Prostate gland (tissue), 2 donors: ENCODE measurements around the gene FAM168A. TPM values are rescaled to one million over a fixed set of nuclear protein-coding genes. Genes with fewer than 3 reads are reported as not detected.

Experiments used
- DNase-seq: peaks from one replicate; pipeline ENCODE4 v3.0.0-alpha.2; 2019; ENCODE audit warnings: low spot score
- H3K27ac ChIP-seq, 2 donors: fragments of 200-600 bp; sonication (generic); 2 replicates each; pipeline ENCODE4 v1.5.1; 2017 to 2019
- H3K27me3 ChIP-seq: fragments of 200-600 bp; sonication (generic); replicated peaks from 2 replicates; pipeline ENCODE4 v1.5.1; 2019; ENCODE audit not compliant: insufficient read depth
- H3K36me3 ChIP-seq, 2 donors: fragments of 200-600 bp; sonication (generic); 1 replicate in 1 of 2; 2 replicates in 1 of 2; pipeline versions ENCODE4 v1.5.1 to v1.8.1; 2017 to 2019
- H3K4me1 ChIP-seq: fragments of 200-600 bp; sonication (generic); replicated peaks from 2 replicates; pipeline ENCODE4 v1.5.1; 2019
- H3K4me3 ChIP-seq, 2 donors: fragments of 200-600 bp; sonication (generic); 2 replicates each; pipeline ENCODE4 v1.5.1; 2017 to 2019
- H3K9me3 ChIP-seq: fragments of 200-600 bp; sonication (generic); 2 replicates; pipeline ENCODE4 v1.5.1; 2017
- POLR2A ChIP-seq: fragments of 450-650 bp; IDR thresholded peaks from one replicate; pipeline ENCODE4 v1.6.1; 2016; ENCODE audit warnings: antibody characterized with exemption, mild to moderate bottlenecking
- POLR2AphosphoS5 ChIP-seq: sonication (generic); formaldehyde crosslinking; IDR thresholded peaks from one replicate; pipeline ENCODE4 v1.6.1; 2017; ENCODE audit warnings: antibody characterized with exemption
- WGBS: methylation state at CpG from one replicate; pipeline ENCODE4 v1.1.5; 2018; 5-methylcytosine and 5-hydroxymethylcytosine counted together
- intact Hi-C: fragments of 100-400 bp; cut with DNase I; formaldehyde crosslinking; loops from one replicate; pipeline ENCODE4 v1.14.2; 2022
- total RNA-seq, 2 donors: library from RNA; depleted of rRNA; stranded (reverse); fragments of >200 nt; gene quantifications; one replicate each; pipeline ENCODE4 v1.1.0, GENCODE V29; 2016
- TF ChIP-seq, protein P1 (sequence below), 4 experiments: fragments of 200-600 bp in 2 of 4; fragments of 450-650 bp in 2 of 4; sonication (generic) in 2 of 4; IDR thresholded peaks; 1 replicate in 3 of 4; 2 replicates in 1 of 4; pipeline ENCODE4 v1.5.1; 2016 to 2019; ENCODE audit warnings: antibody characterized with exemption in 4 of 4, mild to moderate bottlenecking in 2 of 4, moderate library complexity in 2 of 4

Gene FAM168A, protein sequence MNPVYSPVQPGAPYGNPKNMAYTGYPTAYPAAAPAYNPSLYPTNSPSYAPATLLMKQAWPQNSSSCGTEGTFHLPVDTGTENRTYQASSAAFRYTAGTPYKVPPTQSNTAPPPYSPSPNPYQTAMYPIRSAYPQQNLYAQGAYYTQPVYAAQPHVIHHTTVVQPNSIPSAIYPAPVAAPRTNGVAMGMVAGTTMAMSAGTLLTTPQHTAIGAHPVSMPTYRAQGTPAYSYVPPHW
- total RNA-seq, result 10 to 100 TPM; 27.3 to 38.3 TPM

DNA sequence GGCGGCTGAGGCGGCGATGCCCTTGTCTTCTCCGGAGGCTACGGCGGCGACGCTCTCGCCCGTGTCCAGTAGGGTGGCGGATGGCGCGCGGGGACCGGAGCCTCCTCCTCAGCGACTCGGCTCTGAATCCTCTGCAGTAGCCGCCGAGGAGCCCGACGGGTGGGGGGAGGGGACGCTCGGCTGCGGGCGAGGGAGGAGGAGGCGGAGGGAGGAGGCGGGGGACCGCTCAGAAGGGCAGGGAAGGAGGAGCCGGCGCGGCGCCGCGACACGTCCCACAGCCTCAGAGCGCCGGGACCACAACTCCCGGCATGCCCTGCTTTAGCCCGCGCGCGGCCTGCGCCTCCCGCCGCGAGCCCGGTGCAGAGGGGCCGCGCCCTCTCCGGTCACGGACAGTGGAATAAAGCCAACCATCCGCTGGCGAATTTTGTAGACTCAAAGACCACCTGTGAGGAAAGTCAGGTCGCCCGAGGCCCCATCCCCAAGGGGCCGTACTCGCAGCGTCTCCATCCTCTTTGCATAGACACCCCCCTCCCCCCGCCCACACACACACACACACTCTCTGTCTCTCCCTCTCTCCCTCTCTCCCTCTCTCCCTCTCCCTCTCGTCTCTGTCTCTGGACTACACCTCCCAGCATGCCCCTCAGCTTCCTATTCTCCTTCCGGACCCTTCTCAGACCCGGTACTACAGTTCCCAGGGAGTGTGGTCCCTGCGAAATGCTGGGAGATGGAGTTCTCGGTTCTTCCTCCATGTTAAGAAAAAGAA, at the start of gene FAM168A:
Gene FAM168A, minus strand, starts transcription at position 157 of the 763 bp plus-strand sequence. CDS start 129,638 bp downstream, outside the sequence.
- under 1% methylated on average over 55 of the region's 64 CpGs for WGBS
- TF ChIP-seq, protein P1, sequence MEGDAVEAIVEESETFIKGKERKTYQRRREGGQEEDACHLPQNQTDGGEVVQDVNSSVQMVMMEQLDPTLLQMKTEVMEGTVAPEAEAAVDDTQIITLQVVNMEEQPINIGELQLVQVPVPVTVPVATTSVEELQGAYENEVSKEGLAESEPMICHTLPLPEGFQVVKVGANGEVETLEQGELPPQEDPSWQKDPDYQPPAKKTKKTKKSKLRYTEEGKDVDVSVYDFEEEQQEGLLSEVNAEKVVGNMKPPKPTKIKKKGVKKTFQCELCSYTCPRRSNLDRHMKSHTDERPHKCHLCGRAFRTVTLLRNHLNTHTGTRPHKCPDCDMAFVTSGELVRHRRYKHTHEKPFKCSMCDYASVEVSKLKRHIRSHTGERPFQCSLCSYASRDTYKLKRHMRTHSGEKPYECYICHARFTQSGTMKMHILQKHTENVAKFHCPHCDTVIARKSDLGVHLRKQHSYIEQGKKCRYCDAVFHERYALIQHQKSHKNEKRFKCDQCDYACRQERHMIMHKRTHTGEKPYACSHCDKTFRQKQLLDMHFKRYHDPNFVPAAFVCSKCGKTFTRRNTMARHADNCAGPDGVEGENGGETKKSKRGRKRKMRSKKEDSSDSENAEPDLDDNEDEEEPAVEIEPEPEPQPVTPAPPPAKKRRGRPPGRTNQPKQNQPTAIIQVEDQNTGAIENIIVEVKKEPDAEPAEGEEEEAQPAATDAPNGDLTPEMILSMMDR (IDR thresholded peaks at IDR 0.05), result peak in 2 of 4 experiments; percentile 45 to 54
- TF ChIP-seq POLR2AphosphoS5, result peak; percentile 94
- TF ChIP-seq POLR2A, result peak; percentile 79
- intact Hi-C loops, result loop anchor here (5.0 kb wide), 2 partner anchors 131 to 196 kb away; no protein-coding TSS in a partner anchor

DNA sequence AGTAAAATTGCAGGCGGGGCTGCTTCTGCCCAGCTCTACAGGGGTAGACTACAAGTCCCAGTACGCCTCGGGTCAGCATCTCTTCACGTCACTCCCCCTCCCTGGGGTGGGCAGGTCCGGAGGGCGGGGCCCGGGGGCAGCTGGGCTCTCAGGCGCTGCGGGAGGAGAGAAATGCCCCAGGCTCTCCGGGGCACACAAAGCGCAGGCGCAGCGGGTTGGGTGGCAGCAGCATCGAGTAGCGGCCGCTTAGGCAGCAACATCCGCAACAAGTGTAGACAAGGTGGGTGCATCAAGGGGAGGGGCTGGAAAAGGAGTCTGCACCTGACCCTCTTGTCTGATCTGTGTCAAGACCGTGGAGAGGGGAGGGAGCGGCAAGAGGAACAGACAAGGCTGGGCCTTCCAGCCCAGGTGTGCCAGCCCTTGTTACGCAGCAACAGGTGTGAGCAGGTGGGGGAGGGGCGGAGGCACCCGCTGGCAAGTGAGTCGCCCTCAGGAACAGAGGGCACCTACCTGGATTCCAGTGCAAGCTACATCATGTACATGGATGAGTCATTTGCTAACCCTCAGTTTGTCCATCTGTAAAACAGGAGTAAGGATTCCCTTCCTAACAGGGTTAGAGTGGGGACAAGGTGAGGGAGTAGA, 49.7 kb upstream of the FAM168A start:
- no peaks in the 10 kb centered on the region for H3K4me1 ChIP-seq
- no peaks in the 10 kb centered on the region for H3K9me3 ChIP-seq
- no peaks in the 10 kb centered on the region for H3K36me3 ChIP-seq
- no peaks in the 10 kb centered on the region for H3K27me3 ChIP-seq
- TF ChIP-seq POLR2AphosphoS5 (peak; percentile 51), POLR2A (no peak)
- WGBS, result 10% methylated on average over 23 of the region's 23 CpGs
- H3K4me3 ChIP-seq, result peak overlapping the region; percentile 8 to 18
- intact Hi-C loops, result no loop called here
- no peak overlapping the region for H3K27ac ChIP-seq
- DNase-seq, result peak; percentile 74

More for the DNA sequence above, at the start of gene FAM168A:
- peaks cover 7% of the 10 kb centered on the region for H3K4me1 ChIP-seq
- DNase-seq, result peak; percentile 96
- H3K27me3 ChIP-seq, result no peaks in the 10 kb centered on the region
- peak within 1 kb of the TSS; percentile 88 to 96 for H3K4me3 ChIP-seq
- no peaks in the 10 kb centered on the region for H3K9me3 ChIP-seq
- H3K36me3 ChIP-seq, result no peaks in the 10 kb centered on the region
- peak within 1 kb of the TSS; percentile 86 for H3K27ac ChIP-seq

DNA sequence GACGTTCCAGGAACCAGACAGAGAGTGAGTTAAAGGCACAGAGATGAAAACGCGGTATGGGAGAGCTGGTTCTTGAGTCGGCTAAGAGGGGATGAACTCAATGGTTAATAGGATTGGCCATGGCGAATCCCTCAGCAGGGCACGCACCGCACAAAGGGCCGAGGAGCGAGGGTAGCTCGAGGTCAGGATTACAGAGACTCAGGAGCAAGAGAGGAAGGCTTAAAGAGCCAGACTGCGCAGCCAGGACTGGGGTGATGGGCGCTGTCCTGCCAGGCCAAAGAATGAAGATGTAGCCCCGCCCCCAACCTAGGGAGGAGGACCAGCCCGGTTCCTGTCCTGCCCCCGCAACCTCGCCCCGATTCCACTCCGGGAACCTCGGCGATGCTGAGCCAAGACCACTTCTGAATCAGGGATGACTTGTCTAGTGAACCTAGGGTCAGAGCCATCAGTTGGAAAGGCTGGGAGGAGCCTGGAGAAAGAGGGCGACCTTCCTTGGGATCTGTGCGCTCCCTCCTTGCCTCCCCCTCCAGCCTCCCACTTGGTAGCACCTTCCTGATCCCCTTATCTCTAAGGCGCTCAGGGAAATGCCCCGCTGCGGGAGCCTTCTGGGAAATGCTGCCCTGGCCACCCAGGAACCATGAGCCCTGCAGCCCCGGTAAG, 48.2 kb upstream of the FAM168A start, which contains the start of gene PLEKHB1:
Gene PLEKHB1, plus strand, starts transcription at position 610 of the 660 bp plus-strand sequence. Its CDS starts 28 bp downstream, at position 638.
- H3K27ac ChIP-seq, result no peak within 1 kb of the TSS
- no peak for TF ChIP-seq POLR2A
- DNase-seq, result no peak
- WGBS, result 66% methylated on average over 26 of the region's 26 CpGs
- no peaks in the 10 kb centered on the region for H3K9me3 ChIP-seq
- H3K27me3 ChIP-seq, result no peaks in the 10 kb centered on the region
- H3K36me3 ChIP-seq, result no peaks in the 10 kb centered on the region
- H3K4me1 ChIP-seq, result no peaks in the 10 kb centered on the region
- intact Hi-C loops, result no loop called here
- peak within 1 kb of the TSS; percentile 8 to 18 for H3K4me3 ChIP-seq

DNA sequence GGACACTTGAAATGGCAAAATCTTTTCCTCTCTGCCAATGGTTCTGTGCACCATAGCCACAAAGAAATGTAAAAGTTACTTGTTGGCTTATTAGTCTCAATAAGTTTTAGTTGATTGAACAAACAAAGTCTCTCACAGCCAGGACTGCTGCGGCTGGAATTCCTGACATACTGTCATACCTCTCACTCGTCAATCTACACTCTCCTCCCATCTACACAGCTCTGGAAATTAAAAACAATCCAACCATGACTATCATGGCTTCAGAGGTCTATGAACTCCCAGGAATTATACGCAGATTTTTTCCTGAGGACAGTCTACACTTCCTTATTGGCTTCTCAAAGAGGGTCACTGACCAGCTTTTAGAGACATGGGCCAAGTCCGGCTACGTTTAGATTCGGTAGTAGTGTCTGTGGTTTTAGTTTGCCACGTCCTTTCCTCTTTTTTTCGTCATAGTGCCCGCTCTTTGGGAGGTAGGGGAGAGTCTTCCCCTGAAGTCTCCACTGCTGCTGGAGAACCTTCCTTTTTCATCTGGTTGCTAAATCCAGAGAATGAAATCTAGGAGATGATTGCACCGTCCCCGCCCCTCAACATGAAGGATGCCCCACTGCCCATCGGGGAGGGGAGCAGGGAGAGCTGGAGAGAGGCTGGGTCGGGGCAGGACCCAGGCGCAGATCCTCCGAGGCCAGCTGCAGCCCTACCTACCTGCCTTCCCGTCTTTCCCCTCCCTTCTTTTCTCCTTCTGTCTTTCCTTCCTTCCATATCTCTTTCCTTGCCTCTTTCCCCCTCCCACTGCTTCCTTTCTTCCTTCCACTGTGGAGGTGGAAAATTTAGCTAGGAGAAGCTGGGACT, 47.4 kb upstream of the FAM168A start:
- Histone ChIP-seq H3K36me3 (no peaks in the 10 kb centered on the region), H3K4me3 (no peak overlapping the region), H3K4me1 (no peaks in the 10 kb centered on the region), H3K27me3 (no peaks in the 10 kb centered on the region), H3K9me3 (no peaks in the 10 kb centered on the region), H3K27ac (no peak overlapping the region)
- DNase-seq, result no peak
- WGBS, result 55% methylated on average over 16 of the region's 16 CpGs
- TF ChIP-seq POLR2A (no peak), POLR2AphosphoS5 (no peak)
- TF ChIP-seq, protein P1 (IDR thresholded peaks at IDR 0.05), result no peak
- intact Hi-C loops, result no loop called here

DNA sequence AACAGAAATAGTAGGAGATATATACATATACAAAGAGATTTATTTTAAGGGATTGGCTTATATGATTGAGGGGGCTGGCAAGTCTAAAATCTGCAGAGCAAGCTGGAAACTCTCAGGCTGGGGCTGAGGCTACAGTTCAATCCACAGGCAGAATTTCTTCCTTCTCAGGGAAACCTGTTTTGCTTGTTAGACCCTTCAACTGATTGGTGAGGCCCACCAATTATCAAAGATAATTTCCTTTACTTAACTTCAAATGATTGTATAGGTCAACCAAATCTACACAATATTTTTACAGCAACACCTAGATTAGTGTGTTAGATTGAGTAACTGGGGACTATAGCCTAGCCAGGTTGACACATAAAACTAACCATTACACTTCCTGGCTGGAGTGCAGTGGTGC, 43.8 kb upstream of the FAM168A start:
- intact Hi-C loops, result no loop called here
- Histone ChIP-seq H3K27ac (no peak overlapping the region), H3K36me3 (no peaks in the 10 kb centered on the region), H3K9me3 (no peaks in the 10 kb centered on the region), H3K4me3 (no peak overlapping the region), H3K27me3 (no peaks in the 10 kb centered on the region), H3K4me1 (no peaks in the 10 kb centered on the region)
- DNase-seq, result no peak
- TF ChIP-seq POLR2AphosphoS5 (no peak), POLR2A (no peak)
- TF ChIP-seq, protein P1 (IDR thresholded peaks at IDR 0.05), result no peak
